Measurements from ENCODE around the gene FAM174C. TPM values are rescaled to one million over a fixed set of nuclear protein-coding genes. Genes with fewer than 3 reads are reported as not detected.
A peak's percentile ranks its signal among the peaks of the same experiment; 100 is the strongest.

The FAM174C gene
- total RNA-seq, 4 donors from 2014 or later, result 50.8 to 114 (median 64.6) TPM

GRCh38 chr19:1263188-1263587 lies 12.1 kb upstream of the FAM174C start:
- Histone ChIP-seq H3K9me3 (no peaks in the 10 kb centered on the region), H3K4me3 (replicated peaks in 1 of 3) (no peak overlapping the region), H3K4me1 (peaks cover 60 to 88% of the 10 kb centered on the region in 2 donors), H3K27ac (peak overlapping the region; percentile 95 to 97 (median 96)), H3K36me3 (peaks cover 0 to 6% of the 10 kb centered on the region in 2 donors), H3K27me3 (no peaks in the 10 kb centered on the region)
- DNase-seq, result peak; percentile 68 to 75
- intact Hi-C loops (cut with DNase I), result no loop called here
- 37 to 46% methylated on average over 5 of the region's 5 CpGs for WGBS, 2 donors
- TF ChIP-seq, protein P1, sequence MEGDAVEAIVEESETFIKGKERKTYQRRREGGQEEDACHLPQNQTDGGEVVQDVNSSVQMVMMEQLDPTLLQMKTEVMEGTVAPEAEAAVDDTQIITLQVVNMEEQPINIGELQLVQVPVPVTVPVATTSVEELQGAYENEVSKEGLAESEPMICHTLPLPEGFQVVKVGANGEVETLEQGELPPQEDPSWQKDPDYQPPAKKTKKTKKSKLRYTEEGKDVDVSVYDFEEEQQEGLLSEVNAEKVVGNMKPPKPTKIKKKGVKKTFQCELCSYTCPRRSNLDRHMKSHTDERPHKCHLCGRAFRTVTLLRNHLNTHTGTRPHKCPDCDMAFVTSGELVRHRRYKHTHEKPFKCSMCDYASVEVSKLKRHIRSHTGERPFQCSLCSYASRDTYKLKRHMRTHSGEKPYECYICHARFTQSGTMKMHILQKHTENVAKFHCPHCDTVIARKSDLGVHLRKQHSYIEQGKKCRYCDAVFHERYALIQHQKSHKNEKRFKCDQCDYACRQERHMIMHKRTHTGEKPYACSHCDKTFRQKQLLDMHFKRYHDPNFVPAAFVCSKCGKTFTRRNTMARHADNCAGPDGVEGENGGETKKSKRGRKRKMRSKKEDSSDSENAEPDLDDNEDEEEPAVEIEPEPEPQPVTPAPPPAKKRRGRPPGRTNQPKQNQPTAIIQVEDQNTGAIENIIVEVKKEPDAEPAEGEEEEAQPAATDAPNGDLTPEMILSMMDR (IDR thresholded peaks at IDR 0.05), result no peak
- no peak for TF ChIP-seq POLR2A (IDR thresholded peaks at IDR 0.05)

DNA sequence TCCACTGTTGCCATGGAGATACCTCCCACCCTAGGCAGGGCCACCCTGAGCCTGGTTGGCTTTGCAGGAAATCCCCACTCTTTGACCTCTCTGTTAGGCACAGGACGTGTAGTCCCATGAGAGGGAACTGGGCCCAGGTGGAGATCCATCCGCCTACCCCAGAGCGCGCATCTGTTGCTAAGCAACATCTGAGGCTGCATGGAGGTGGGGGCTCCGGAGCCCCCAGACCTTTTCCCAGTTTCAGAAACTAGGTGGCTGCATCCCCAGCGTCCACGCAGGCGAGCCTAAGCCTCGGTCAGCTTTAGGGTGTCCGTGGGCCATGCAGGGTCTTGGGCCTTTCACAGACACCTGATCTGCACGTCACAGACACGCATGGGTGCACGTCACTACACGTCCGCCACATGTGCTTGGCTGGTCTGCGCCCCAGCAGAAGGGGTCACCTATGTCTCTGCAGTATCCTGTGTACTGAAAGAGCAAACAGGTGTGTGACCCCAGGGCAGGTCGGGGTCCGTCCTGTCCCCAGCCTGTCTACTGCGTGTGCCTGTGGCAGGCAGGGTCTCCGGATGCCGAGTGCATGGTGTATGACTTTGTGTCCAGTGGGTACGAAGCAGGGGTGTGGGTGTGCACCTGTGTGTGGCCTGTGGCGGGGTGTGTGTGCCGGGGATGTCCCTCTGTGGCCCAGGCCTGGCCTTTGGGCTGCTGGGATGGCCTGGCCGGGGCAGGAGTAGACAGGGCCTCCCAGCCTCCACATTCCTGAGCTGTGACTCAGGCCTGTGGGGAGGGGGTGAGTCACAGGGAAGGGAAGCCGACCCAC lies 10.3 kb upstream of the FAM174C start:
- TF ChIP-seq, protein P1 (IDR thresholded peaks at IDR 0.05), result no peak
- TF ChIP-seq POLR2A (IDR thresholded peaks at IDR 0.05), result no peak
- H3K36me3 ChIP-seq, result peaks cover 0 to under 1% of the 10 kb centered on the region in 2 donors
- no peak overlapping the region for H3K4me3 ChIP-seq (replicated peaks in 1 of 3)
- no peaks in the 10 kb centered on the region for H3K27me3 ChIP-seq
- H3K27ac ChIP-seq, result peak overlapping the region; percentile 68 to 84 (median 78)
- WGBS, 2 donors, result 70 to 74% methylated on average over 4 to 9 of the region's 26 CpGs
- no peaks in the 10 kb centered on the region for H3K9me3 ChIP-seq
- H3K4me1 ChIP-seq, result peaks cover 67 to 80% of the 10 kb centered on the region in 2 donors
- intact Hi-C loops (cut with DNase I), result no loop called here
- peak; percentile 59 to 63 for DNase-seq

DNA sequence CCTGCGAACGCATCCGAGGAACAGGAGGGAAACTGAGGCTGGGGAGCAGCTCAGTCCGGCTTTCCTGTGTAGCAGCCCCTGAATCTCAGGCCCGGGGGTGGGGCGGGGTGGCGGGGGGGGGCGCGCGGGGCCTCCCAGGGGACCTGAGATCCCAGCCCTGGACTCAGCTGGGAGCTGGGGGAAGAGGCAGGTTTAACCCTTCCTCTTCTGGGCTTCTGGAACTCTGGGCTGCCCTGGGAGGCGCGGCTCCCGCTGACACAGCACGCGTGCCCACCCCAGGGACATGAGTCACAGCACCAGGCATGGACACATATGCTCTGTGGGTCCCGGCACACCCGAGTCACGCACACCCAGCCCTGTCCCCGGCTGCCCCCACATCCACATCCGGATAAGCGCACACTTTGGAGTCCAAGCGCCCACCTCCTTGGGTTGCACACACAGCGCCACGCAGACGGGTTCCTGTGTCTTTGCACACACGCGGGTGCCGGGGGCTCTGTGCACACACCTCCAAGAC lies 9.7 kb upstream of the FAM174C start:
- Histone ChIP-seq H3K4me3 (replicated peaks in 1 of 3) (peak overlapping the region in 1 of 3 donors; percentile 35), H3K27me3 (no peaks in the 10 kb centered on the region), H3K4me1 (peaks cover 68 to 80% of the 10 kb centered on the region in 2 donors), H3K27ac (peak overlapping the region; percentile 68 to 84 (median 78)), H3K9me3 (no peaks in the 10 kb centered on the region), H3K36me3 (peaks cover 0 to 7% of the 10 kb centered on the region in 2 donors)
- TF ChIP-seq POLR2A (IDR thresholded peaks at IDR 0.05), result no peak
- TF ChIP-seq, protein P1 (IDR thresholded peaks at IDR 0.05), result no peak
- intact Hi-C loops (cut with DNase I), result loop anchor here (2.0 kb wide), 1 partner anchor 21 kb away; no protein-coding TSS in a partner anchor
- DNase-seq, result peak; percentile 48 to 55
- 50 to 51% methylated on average over 9 to 23 of the region's 28 CpGs for WGBS, 2 donors

GRCh38 chr19:1266129-1266915 lies 9.0 kb upstream of the FAM174C start:
- no peaks in the 10 kb centered on the region for H3K9me3 ChIP-seq
- intact Hi-C loops (cut with DNase I), result loop anchor here (2.0 kb wide), 1 partner anchor 22 kb away; no protein-coding TSS in a partner anchor
- no peaks in the 10 kb centered on the region for H3K27me3 ChIP-seq
- H3K27ac ChIP-seq, result peak overlapping the region; percentile 68 to 84 (median 78)
- TF ChIP-seq POLR2A (IDR thresholded peaks at IDR 0.05), result no peak
- TF ChIP-seq, protein P1 (IDR thresholded peaks at IDR 0.05), result no peak
- DNase-seq, result peak; percentile 69 to 74
- WGBS, 2 donors, result 7 to 42% methylated on average over 11 to 34 of the region's 84 CpGs
- H3K36me3 ChIP-seq, result peaks cover 5 to 14% of the 10 kb centered on the region in 2 donors
- peak overlapping the region in 1 of 3 donors; percentile 35 for H3K4me3 ChIP-seq (replicated peaks in 1 of 3)
- H3K4me1 ChIP-seq, result peaks cover 71 to 83% of the 10 kb centered on the region in 2 donors

All from thyroid gland (tissue), 4 donors.